Ascending aorta (tissue), 2 donors: ENCODE results near the gene PCDHA4. TPM values are rescaled to one million over a fixed set of nuclear protein-coding genes. Genes with fewer than 3 reads are reported as not detected.
"Not testable (repeated sequence)": the region's sequence is repeated elsewhere in the genome, so short reads cannot be mapped to it uniquely, and the experiment has no call there.

Experiments used
- DNase-seq, 2 donors: peaks; one replicate each; pipeline ENCODE4 v3.0.0-alpha.2; 2019; ENCODE audit warnings: low spot score in 2 of 2
- H3K27ac ChIP-seq, 2 donors: fragments of 200-600 bp; sonication (generic); one replicate each; pipeline ENCODE4 v1.5.1; 2016 to 2017; ENCODE audit warnings: mild to moderate bottlenecking in 1 of 2
- H3K27me3 ChIP-seq: fragments of 200-600 bp; sonication (generic); one replicate; pipeline ENCODE4 v1.5.1; 2017
- H3K36me3 ChIP-seq, 2 donors: fragments of 200-600 bp; sonication (generic); one replicate each; pipeline ENCODE4 v1.5.1; 2016
- H3K4me1 ChIP-seq, 2 donors: fragments of 200-600 bp; sonication (generic); one replicate each; pipeline ENCODE4 v1.5.1; 2016 to 2017; ENCODE audit warnings: mild to moderate bottlenecking in 1 of 2
- H3K4me3 ChIP-seq, 2 donors: fragments of 200-600 bp; sonication (generic); one replicate each; pipeline ENCODE4 v1.5.1; 2016 to 2017; ENCODE audit warnings: mild to moderate bottlenecking in 1 of 2
- H3K9me3 ChIP-seq, 2 donors: fragments of 200-600 bp; sonication (generic); one replicate each; pipeline ENCODE4 v1.5.1; 2016
- intact Hi-C: fragments of 100-400 bp; cut with DNase I; formaldehyde crosslinking; loops from one replicate; pipeline ENCODE4 v1.15.1; 2023
- total RNA-seq: library from RNA; depleted of rRNA; stranded (reverse); fragments of >200 nt; gene quantifications from one replicate; pipeline ENCODE4 v1.1.0, GENCODE V29; 2016
- TF ChIP-seq, protein P1 (sequence below), 3 experiments: fragments of 200-600 bp in 2 of 3; fragments of 450-650 bp in 1 of 3; sonication (generic) in 2 of 3; IDR thresholded peaks; one replicate each; pipeline ENCODE4 v1.5.1; 2016 to 2019; ENCODE audit warnings: antibody characterized with exemption in 3 of 3, mild to moderate bottlenecking in 1 of 3, moderate library complexity in 1 of 3

PCDHA4 gene
- total RNA-seq, 1 donor from 2014 or later, result not detected

- H3K27ac ChIP-seq, H3K36me3 ChIP-seq, H3K4me1 ChIP-seq, intact Hi-C loops, H3K4me3 ChIP-seq, H3K27me3 ChIP-seq, DNase-seq: not testable (repeated sequence)
- H3K9me3 ChIP-seq, result peaks cover 9 to 46% of the 10 kb centered on the region in 2 donors
These were observed 43.2 kb downstream of the PCDHA4 start for GRCh38 chr5:140849831-140850634.

DNA sequence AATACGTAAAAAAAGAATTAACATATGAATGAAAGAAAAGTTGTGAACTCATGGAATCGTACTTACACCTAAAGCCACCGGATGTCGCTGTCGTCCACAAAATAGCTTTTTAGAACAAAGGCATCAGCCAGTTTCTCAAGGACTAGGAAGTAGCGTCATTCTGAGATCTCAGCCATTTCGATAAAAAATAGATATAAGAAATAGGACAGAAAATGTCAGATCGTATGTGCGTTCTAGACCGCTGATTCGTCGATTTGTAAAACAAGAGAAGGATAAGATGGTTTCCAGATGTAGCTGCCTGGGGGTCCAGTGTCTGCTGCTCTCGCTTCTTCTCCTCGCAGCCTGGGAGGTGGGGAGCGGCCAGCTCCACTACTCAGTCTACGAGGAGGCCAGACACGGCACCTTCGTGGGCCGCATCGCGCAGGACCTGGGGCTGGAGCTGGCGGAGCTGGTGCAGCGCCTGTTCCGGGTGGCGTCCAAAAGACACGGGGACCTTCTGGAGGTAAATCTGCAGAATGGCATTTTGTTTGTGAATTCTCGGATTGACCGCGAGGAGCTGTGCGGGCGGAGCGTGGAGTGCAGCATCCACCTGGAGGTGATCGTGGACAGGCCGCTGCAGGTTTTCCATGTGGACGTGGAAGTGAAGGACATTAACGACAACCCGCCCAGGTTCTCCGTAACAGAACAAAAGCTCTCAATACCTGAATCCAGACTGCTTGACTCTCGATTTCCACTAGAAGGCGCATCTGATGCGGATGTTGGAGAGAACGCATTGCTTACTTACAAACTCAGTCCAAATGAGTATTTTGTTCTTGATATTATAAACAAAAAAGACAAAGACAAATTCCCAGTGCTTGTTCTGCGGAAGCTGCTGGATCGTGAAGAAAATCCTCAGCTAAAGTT is 49.2 kb downstream of the PCDHA4 start, which contains the start of gene PCDHA10:
TSS of gene PCDHA10 (plus strand) at position 126 of the 903 bp plus-strand sequence. CDS start at position 278, 152 bp downstream.
- H3K27ac ChIP-seq, result no peak within 1 kb of the TSS
- peak within 1 kb of the TSS; percentile 16 to 28 for H3K4me3 ChIP-seq
- DNase-seq, result no peak
- no peaks in the 10 kb centered on the region for H3K27me3 ChIP-seq
- peaks cover 24 to 48% of the 10 kb centered on the region in 2 donors for H3K9me3 ChIP-seq
- H3K4me1 ChIP-seq, result no peaks in the 10 kb centered on the region
- intact Hi-C loops, result no loop called here
- TF ChIP-seq, protein P1, sequence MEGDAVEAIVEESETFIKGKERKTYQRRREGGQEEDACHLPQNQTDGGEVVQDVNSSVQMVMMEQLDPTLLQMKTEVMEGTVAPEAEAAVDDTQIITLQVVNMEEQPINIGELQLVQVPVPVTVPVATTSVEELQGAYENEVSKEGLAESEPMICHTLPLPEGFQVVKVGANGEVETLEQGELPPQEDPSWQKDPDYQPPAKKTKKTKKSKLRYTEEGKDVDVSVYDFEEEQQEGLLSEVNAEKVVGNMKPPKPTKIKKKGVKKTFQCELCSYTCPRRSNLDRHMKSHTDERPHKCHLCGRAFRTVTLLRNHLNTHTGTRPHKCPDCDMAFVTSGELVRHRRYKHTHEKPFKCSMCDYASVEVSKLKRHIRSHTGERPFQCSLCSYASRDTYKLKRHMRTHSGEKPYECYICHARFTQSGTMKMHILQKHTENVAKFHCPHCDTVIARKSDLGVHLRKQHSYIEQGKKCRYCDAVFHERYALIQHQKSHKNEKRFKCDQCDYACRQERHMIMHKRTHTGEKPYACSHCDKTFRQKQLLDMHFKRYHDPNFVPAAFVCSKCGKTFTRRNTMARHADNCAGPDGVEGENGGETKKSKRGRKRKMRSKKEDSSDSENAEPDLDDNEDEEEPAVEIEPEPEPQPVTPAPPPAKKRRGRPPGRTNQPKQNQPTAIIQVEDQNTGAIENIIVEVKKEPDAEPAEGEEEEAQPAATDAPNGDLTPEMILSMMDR (IDR thresholded peaks at IDR 0.05), result no peak
- no peaks in the 10 kb centered on the region for H3K36me3 ChIP-seq

DNA sequence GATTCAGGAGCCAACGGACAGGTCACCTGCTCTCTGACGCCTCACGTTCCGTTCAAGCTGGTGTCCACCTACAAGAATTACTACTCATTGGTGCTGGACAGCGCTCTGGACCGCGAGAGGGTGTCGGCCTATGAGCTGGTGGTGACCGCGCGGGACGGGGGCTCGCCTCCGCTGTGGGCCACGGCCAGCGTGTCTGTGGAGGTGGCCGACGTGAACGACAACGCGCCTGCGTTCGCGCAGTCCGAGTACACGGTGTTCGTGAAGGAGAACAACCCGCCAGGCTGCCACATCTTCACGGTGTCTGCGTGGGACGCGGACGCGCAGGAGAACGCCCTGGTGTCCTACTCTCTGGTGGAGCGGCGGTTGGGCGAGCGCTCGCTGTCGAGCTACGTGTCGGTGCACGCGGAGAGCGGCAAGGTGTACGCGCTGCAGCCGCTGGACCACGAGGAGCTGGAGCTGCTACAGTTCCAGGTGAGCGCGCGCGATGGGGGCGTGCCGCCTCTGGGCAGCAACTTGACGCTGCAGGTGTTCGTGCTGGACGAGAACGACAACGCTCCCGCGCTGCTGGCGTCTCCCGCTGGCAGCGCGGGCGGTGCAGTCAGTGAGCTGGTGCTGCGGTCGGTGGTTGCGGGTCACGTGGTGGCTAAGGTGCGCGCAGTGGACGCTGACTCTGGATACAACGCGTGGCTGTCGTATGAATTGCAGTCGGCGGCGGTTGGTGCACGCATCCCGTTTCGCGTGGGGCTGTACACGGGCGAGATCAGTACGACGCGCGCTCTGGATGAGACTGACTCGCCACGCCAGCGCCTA is 50.5 kb downstream of the PCDHA4 start:
- H3K27me3 ChIP-seq, result no peaks in the 10 kb centered on the region
- DNase-seq, result no peak
- no peak overlapping the region for H3K4me3 ChIP-seq
- no peaks in the 10 kb centered on the region for H3K4me1 ChIP-seq
- no peak overlapping the region for H3K27ac ChIP-seq
- TF ChIP-seq, protein P1 (IDR thresholded peaks at IDR 0.05), result no peak
- intact Hi-C loops, result no loop called here
- peaks cover 33 to 52% of the 10 kb centered on the region in 2 donors for H3K9me3 ChIP-seq
- no peaks in the 10 kb centered on the region for H3K36me3 ChIP-seq

GRCh38 chr5:140857987-140858240 is 51.0 kb downstream of the PCDHA4 start:
- no peak overlapping the region for H3K4me3 ChIP-seq
- TF ChIP-seq, protein P1 (IDR thresholded peaks at IDR 0.05), result no peak
- DNase-seq, result no peak
- no peaks in the 10 kb centered on the region for H3K27me3 ChIP-seq
- no peaks in the 10 kb centered on the region for H3K36me3 ChIP-seq
- intact Hi-C loops, result no loop called here
- no peak overlapping the region for H3K27ac ChIP-seq
- H3K9me3 ChIP-seq, result peaks cover 38 to 58% of the 10 kb centered on the region in 2 donors
- H3K4me1 ChIP-seq, result no peaks in the 10 kb centered on the region

- no peak for DNase-seq
- Histone ChIP-seq H3K4me1 (no peaks in the 10 kb centered on the region), H3K9me3 (peaks cover 28 to 55% of the 10 kb centered on the region in 2 donors), H3K27ac (no peak overlapping the region), H3K4me3 (no peak overlapping the region), H3K36me3 (no peaks in the 10 kb centered on the region), H3K27me3 (no peaks in the 10 kb centered on the region)
- intact Hi-C loops, result no loop called here
- TF ChIP-seq, protein P1 (IDR thresholded peaks at IDR 0.05), result no peak
These were observed 55.8 kb downstream of the PCDHA4 start for GRCh38 chr5:140862441-140863295.

Other genes with a start within 250 kb of the PCDHA4 start
- gene SRA1, start 249.6 kb upstream of the PCDHA4 start, total RNA-seq, result 47.3 TPM
- 47.3 TPM for gene APBB3, start 242.5 kb upstream of the PCDHA4 start, total RNA-seq
- 46.2 TPM for gene SLC35A4, start 242.2 kb upstream of the PCDHA4 start, total RNA-seq
- gene CD14, start 173.9 kb upstream of the PCDHA4 start, total RNA-seq, result 122 TPM
- 87.7 TPM for gene TMCO6, start 167.6 kb upstream of the PCDHA4 start, total RNA-seq
- 122 TPM for gene NDUFA2, start 159.4 kb upstream of the PCDHA4 start, total RNA-seq
- 130 TPM for gene IK, start 159.2 kb upstream of the PCDHA4 start, total RNA-seq
- 10.1 TPM for gene WDR55, start 142.2 kb upstream of the PCDHA4 start, total RNA-seq
- 3.5 TPM for gene DND1, start 133.5 kb upstream of the PCDHA4 start, total RNA-seq
- 68.6 TPM for gene HARS1, start 115.7 kb upstream of the PCDHA4 start, total RNA-seq
- 10.7 TPM for gene HARS2, start 115.6 kb upstream of the PCDHA4 start, total RNA-seq
- gene ZMAT2, start 106.6 kb upstream of the PCDHA4 start, total RNA-seq, result 15.5 TPM
- gene PCDHA1, start 20.9 kb upstream of the PCDHA4 start, total RNA-seq, result not detected
- gene PCDHA2, start 12.2 kb upstream of the PCDHA4 start, total RNA-seq, result not detected
- gene PCDHA3, start 6.0 kb upstream of the PCDHA4 start, total RNA-seq, result not detected
- gene PCDHA5, start 14.5 kb downstream of the PCDHA4 start, total RNA-seq, result not detected
- gene PCDHA6, start 20.9 kb downstream of the PCDHA4 start, total RNA-seq, result not detected
- not detected for gene PCDHA7, start 27.2 kb downstream of the PCDHA4 start, total RNA-seq
- gene PCDHA8, start 34.1 kb downstream of the PCDHA4 start, total RNA-seq, result not detected
- gene PCDHA9, start 41.3 kb downstream of the PCDHA4 start, total RNA-seq, result not detected
- gene PCDHA10, start 48.8 kb downstream of the PCDHA4 start, total RNA-seq, result 2.0 TPM
- gene PCDHA11, start 61.9 kb downstream of the PCDHA4 start, total RNA-seq, result not detected
- gene PCDHA12, start 68.2 kb downstream of the PCDHA4 start, total RNA-seq, result not detected
- 0.21 TPM for gene PCDHA13, start 75.1 kb downstream of the PCDHA4 start, total RNA-seq
- gene PCDHAC1, start 119.2 kb downstream of the PCDHA4 start, total RNA-seq, result 0.32 TPM
- gene PCDHAC2, start 159.4 kb downstream of the PCDHA4 start, total RNA-seq, result not detected
- gene PCDHB1, start 244.3 kb downstream of the PCDHA4 start, total RNA-seq, result not detected